ENCODE measurements around the gene PJA1. TPM values are rescaled to one million over a fixed set of nuclear protein-coding genes. Genes with fewer than 3 reads are reported as not detected.

The PJA1 gene
- polyA plus RNA-seq, 3 donors, result 2.1 to 11.6 (median 8.8) TPM

DNA sequence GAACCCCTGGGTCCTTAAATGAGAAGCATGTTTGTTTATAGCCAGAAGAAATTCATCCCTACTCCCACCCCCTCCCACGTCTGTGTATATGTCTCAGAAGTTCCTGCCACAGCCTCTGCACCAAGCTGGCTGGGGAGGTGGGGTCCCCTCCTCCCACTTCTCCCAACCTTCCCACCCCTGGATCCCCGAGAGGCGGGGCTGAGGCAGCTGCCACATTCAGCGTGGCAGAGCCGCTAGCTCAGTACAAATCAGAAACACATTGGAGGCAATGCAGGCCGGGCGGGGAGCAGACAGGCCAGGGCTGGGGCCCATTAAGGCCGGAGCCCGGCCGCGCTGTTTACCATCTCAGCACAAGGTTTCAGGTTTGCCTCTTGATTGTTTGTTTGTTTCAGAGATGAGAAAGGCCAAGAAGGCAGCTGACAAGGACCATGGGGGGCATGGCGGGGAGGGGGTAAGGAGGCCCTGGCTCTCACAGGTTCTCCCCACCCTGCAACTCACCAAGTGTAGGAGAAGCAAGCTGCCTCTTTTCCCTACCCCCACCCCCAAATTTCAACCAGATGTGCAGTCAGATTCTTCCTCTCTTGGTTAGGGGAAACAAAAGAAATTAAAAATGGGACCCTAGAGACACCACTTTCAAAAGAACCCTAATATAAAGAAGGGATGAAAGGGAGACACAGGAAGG lies 22.3 kb downstream of the PJA1 start:
- Histone ChIP-seq H3K27ac (ENCODE audit: low read depth in 1 of 2, low read length in 2 of 2) (no peak overlapping the region), H3K9me3 (replicated peaks in 1 of 2; ENCODE audit: control insufficient read depth in 1 of 2, insufficient read depth in 1 of 2, low read length in 2 of 2) (no peaks in the 10 kb centered on the region), H2AFZ (ENCODE audit: insufficient read depth, low read depth, low read length, poor library complexity, severe bottlenecking) (no peak overlapping the region), H4K20me1 (ENCODE audit: insufficient read depth, low read length) (no peaks in the 10 kb centered on the region), H3K4me3 (replicated peaks in 1 of 3; ENCODE audit: low read depth in 2 of 3, low read length in 3 of 3) (no peak overlapping the region), H3K4me1 (ENCODE audit: control insufficient read depth in 1 of 2, insufficient read depth in 2 of 2, low read length in 2 of 2) (no peaks in the 10 kb centered on the region), H3K9ac (ENCODE audit: insufficient read depth, low read length, poor library complexity, severe bottlenecking) (no peak overlapping the region), H3K36me3 (replicated peaks in 1 of 2; ENCODE audit: control insufficient read depth in 1 of 2, insufficient read depth in 2 of 2, low read length in 2 of 2) (no peaks in the 10 kb centered on the region), H3K79me2 (ENCODE audit: insufficient read depth, low read length) (no peaks in the 10 kb centered on the region), H3K27me3 (ENCODE audit: control insufficient read depth in 2 of 2, insufficient read depth in 2 of 2, low read length in 2 of 2) (no peaks in the 10 kb centered on the region), H3K4me2 (replicated peaks; ENCODE audit: extremely low read depth, low read length, poor library complexity, severe bottlenecking) (no peak overlapping the region)
- peaks cover 3 to 16% (median 8%) of the 10 kb centered on the region in 3 donors for H3K27me3 Mint-ChIP-seq (ENCODE audit: low read depth in 3 of 3)
- no peak for DNase-seq
- H3K9me3 Mint-ChIP-seq, result peaks cover 0 to 2% (median 0%) of the 10 kb centered on the region in 7 donors
- intact Hi-C loops (cut with micrococcal nuclease), result no loop called here
- H3K27ac Mint-ChIP-seq, result no peak overlapping the region
- no peak for TF ChIP-seq CTCF (IDR thresholded peaks at IDR 0.05)
- H3K4me3 Mint-ChIP-seq, result no peak overlapping the region
- no peaks in the 10 kb centered on the region for H3K36me3 Mint-ChIP-seq
- no peaks in the 10 kb centered on the region for H3K4me1 Mint-ChIP-seq
- WGBS (ENCODE audit: insufficient coverage), result no CpG with 5 or more reads among the region's 12 CpGs

DNA sequence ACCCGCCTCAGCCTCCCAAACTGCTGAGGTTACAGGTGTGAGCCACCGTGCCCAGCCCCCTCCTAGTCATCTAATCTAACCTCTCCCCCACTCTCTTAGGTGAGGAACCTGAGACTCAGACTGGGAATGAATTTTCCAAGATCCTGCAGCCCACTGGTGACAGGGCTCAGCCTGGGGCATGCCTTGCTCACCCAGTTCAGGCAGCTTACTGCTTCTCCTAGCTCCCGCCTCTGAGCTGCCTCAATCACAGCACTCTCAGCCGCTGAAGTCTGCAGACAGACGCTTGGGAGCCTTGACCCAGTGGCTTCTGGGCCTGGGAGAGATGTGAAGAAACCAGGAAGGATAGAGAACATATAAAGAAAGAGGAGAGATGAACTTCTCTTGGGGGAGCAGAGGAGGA lies 24.4 kb downstream of the PJA1 start:
- Histone ChIP-seq H3K9me3 (replicated peaks in 1 of 2; ENCODE audit: control insufficient read depth in 1 of 2, insufficient read depth in 1 of 2, low read length in 2 of 2) (no peaks in the 10 kb centered on the region), H3K4me3 (replicated peaks in 1 of 3; ENCODE audit: low read depth in 2 of 3, low read length in 3 of 3) (no peak overlapping the region), H3K27me3 (ENCODE audit: control insufficient read depth in 2 of 2, insufficient read depth in 2 of 2, low read length in 2 of 2) (peaks cover 0 to 10% of the 10 kb centered on the region in 2 donors), H3K9ac (ENCODE audit: insufficient read depth, low read length, poor library complexity, severe bottlenecking) (no peak overlapping the region), H3K27ac (ENCODE audit: low read depth in 1 of 2, low read length in 2 of 2) (no peak overlapping the region), H3K4me2 (replicated peaks; ENCODE audit: extremely low read depth, low read length, poor library complexity, severe bottlenecking) (no peak overlapping the region), H3K36me3 (replicated peaks in 1 of 2; ENCODE audit: control insufficient read depth in 1 of 2, insufficient read depth in 2 of 2, low read length in 2 of 2) (no peaks in the 10 kb centered on the region), H3K4me1 (ENCODE audit: control insufficient read depth in 1 of 2, insufficient read depth in 2 of 2, low read length in 2 of 2) (no peaks in the 10 kb centered on the region), H3K79me2 (ENCODE audit: insufficient read depth, low read length) (no peaks in the 10 kb centered on the region), H4K20me1 (ENCODE audit: insufficient read depth, low read length) (no peaks in the 10 kb centered on the region), H2AFZ (ENCODE audit: insufficient read depth, low read depth, low read length, poor library complexity, severe bottlenecking) (no peak overlapping the region)
- Mint-ChIP-seq H3K9me3 (peaks cover 0 to 2% (median 0%) of the 10 kb centered on the region in 7 donors), H3K27me3 (ENCODE audit: low read depth in 3 of 3) (peaks cover 5 to 31% (median 23%) of the 10 kb centered on the region in 3 donors), H3K27ac (peak overlapping the region in 1 of 7 donors; percentile 44), H3K4me3 (no peak overlapping the region), H3K4me1 (peaks cover 2% of the 10 kb centered on the region), H3K36me3 (no peaks in the 10 kb centered on the region)
- intact Hi-C loops (cut with micrococcal nuclease), result no loop called here
- DNase-seq, result no peak
- no CpG with 5 or more reads among the region's 5 CpGs for WGBS (ENCODE audit: insufficient coverage)
- no peak for TF ChIP-seq CTCF (IDR thresholded peaks at IDR 0.05)
